GM12878 (cell line): ENCODE measurements around the gene GAB1. TPM values are rescaled to one million over a fixed set of nuclear protein-coding genes. Genes with fewer than 3 reads are reported as not detected.

Experiments
- ATAC-seq: fragments of 200-7000 bp; cut with Tn5 transposase; 3 replicates; pipeline ENCODE4 v1.9.1; 2020; ENCODE audit warnings: mild to moderate bottlenecking, moderate library complexity
- BruUV-seq: library from RNA; stranded (reverse); fragments of 400-500 nt; replicated peaks from 2 replicates; lab custom pipeline; 2021; lab: Mats Ljungman, UMichigan
- CTCF ChIA-PET: fragments of 300-600 bp; sonication (Branson Sonifier 250); formaldehyde crosslinking; extraction: SDS; loops from one replicate; lab custom pipeline; 2021; ENCODE audit warnings: inconsistent platforms; lab: Yijun Ruan, JAX
- POLR2A ChIA-PET: fragments of 350-600 bp; formaldehyde crosslinking; extraction: SDS; loops from one replicate; lab custom pipeline; 2021; ENCODE audit warnings: inconsistent platforms; lab: Charles Lee
- RAD21 ChIA-PET: fragments of 300-600 bp; sonication (Branson Sonifier 250); formaldehyde crosslinking; loops from one replicate; lab custom pipeline; 2023; ENCODE audit warnings: antibody characterized with exemption; ENCODE audit not compliant: unreplicated experiment; lab: Charles Lee
- SMC1A ChIA-PET: fragments of 300-600 bp; sonication (Branson Sonifier 250); formaldehyde crosslinking; loops from one replicate; lab custom pipeline; 2023; ENCODE audit not compliant: unreplicated experiment, uncharacterized antibody; lab: Charles Lee
- DNase-seq: peaks from one replicate; pipeline ENCODE4 v3.0.0-alpha.2; 2011; ENCODE audit warnings: low read depth, low spot score
- FAIRE-seq: peaks from 3 replicates; lab custom pipeline; 2011; peaks lifted over from hg19 to GRCh38; lab: Jason Lieb, UNC
- H2AFZ ChIP-seq: 2 replicates; pipeline ENCODE4 v1.6.0; 2011; ENCODE audit warnings: low read depth, low read length, control low read depth; ENCODE audit not compliant: control insufficient read depth
- H3K27ac ChIP-seq: 2 replicates; pipeline ENCODE4 v1.5.1; 2011; ENCODE audit warnings: control low read depth; ENCODE audit not compliant: control insufficient read depth, insufficient read depth
- H3K27me3 ChIP-seq, 2 experiments: replicated peaks in 1 of 2; 2 replicates each; pipeline versions ENCODE4 v1.6.0 to v1.6.1; 2011; ENCODE audit warnings: low read length in 1 of 2; ENCODE audit not compliant: control insufficient read depth in 2 of 2, insufficient read depth in 2 of 2
- H3K36me3 ChIP-seq, 2 experiments: 2 replicates each; pipeline ENCODE4 v1.5.1; 2011; ENCODE audit warnings: low read length in 1 of 2; ENCODE audit not compliant: control insufficient read depth in 2 of 2, insufficient read depth in 2 of 2
- H3K4me1 ChIP-seq: 2 replicates; pipeline ENCODE4 v1.6.1; 2011; ENCODE audit warnings: mild to moderate bottlenecking, low read length, moderate library complexity, mixed read lengths; ENCODE audit not compliant: control insufficient read depth, insufficient read depth
- H3K4me2 ChIP-seq: 2 replicates; pipeline ENCODE4 v1.6.0; 2011; ENCODE audit warnings: control low read depth; ENCODE audit not compliant: control insufficient read depth, insufficient read depth
- H3K4me3 ChIP-seq: fragments of 200-600 bp; sonication (generic); 2 replicates; pipeline ENCODE4 v1.5.1; 2016
- H3K79me2 ChIP-seq: 2 replicates; pipeline ENCODE4 v1.6.0; 2011; ENCODE audit warnings: low read length; ENCODE audit not compliant: control insufficient read depth, insufficient read depth
- H3K9ac ChIP-seq: 2 replicates; pipeline ENCODE4 v1.8.0; 2011; ENCODE audit warnings: low read length, control low read depth, mixed read lengths; ENCODE audit not compliant: control insufficient read depth, insufficient read depth
- H3K9me3 ChIP-seq: replicated peaks from 3 replicates; pipeline ENCODE4 v1.5.1; 2011; ENCODE audit warnings: mild to moderate bottlenecking, low read length; ENCODE audit not compliant: control insufficient read depth, insufficient read depth
- H4K20me1 ChIP-seq: 2 replicates; pipeline ENCODE4 v1.6.0; 2011; ENCODE audit not compliant: control insufficient read depth, insufficient read depth
- CHD1 ChIP-seq: IDR thresholded peaks from 2 replicates; pipeline ENCODE4 v1.6.1; 2012; ENCODE audit warnings: low read depth, low read length, improper control_type of control experiment
- ZNF274 ChIP-seq: IDR thresholded peaks from one replicate; pipeline ENCODE4 v1.8.0; 2011; ENCODE audit not compliant: insufficient read length, insufficient read depth
- WGBS: methylation state at CpG from one replicate; pipeline ENCODE4 v1.1.6; 2016; ENCODE audit warnings: low lambda C conversion rate; ENCODE audit not compliant: insufficient replicate concordance, insufficient coverage; ENCODE audit errors: missing lambda C conversion rate; 5-methylcytosine and 5-hydroxymethylcytosine counted together
- in situ Hi-C: fragments of 300-500 bp; cut with MboI; formaldehyde crosslinking; loops from 9 replicates; pipeline ENCODE4 v1.14.3; 2018; ENCODE audit warnings: mixed read lengths
- intact Hi-C: fragments of 100-400 bp; cut with micrococcal nuclease; formaldehyde crosslinking; loops from one replicate; pipeline ENCODE4 v1.14.2; 2022; ENCODE audit not compliant: unreplicated experiment
- polyA plus RNA-seq, 11 experiments: library from polyadenylated mRNA; depleted of rRNA in 4 of 11; unstranded in 6 of 11; stranded (reverse) in 5 of 11; fragments of >200 nt; fragmentation: Nextera tagmentation in 4 of 11; fragmentation: Illumina TruSeq in 1 of 11; extraction: Ambion mirVana in 4 of 11; extraction: Trizol in 1 of 11; gene quantifications; 1 replicate in 1 of 11; 2 replicates in 10 of 11; pipeline versions ENCODE4 v1.2.1 to v1.2.3, GENCODE V29; 2011 to 2016; ENCODE audit warnings: inconsistent platforms in 2 of 11, missing spikeins in 2 of 11, low read depth in 1 of 11
- total RNA-seq, 4 experiments: library from RNA; depleted of rRNA in 3 of 4; stranded (reverse); fragments of >200 nt in 3 of 4; fragmentation: Illumina TruSeq in 1 of 4; extraction: Trizol in 1 of 4; gene quantifications; 2 replicates each; pipeline versions ENCODE4 v1.2.1 to v1.2.3, GENCODE V29; 2013 to 2021
- TF ChIP-seq, protein P1 (sequence below): IDR thresholded peaks from 2 replicates; pipeline ENCODE4 v1.6.1; 2012; ENCODE audit warnings: low read depth, low read length, improper control_type of control experiment
- TF ChIP-seq, protein P2 (sequence below): fragments of 450-650 bp; IDR thresholded peaks from 2 replicates; pipeline ENCODE4 v1.6.1; 2016; ENCODE audit warnings: mild to moderate bottlenecking
- TF ChIP-seq, protein P3 (sequence below): fragments of 450-650 bp; IDR thresholded peaks from 2 replicates; pipeline ENCODE4 v1.6.1; 2017; ENCODE audit warnings: mild to moderate bottlenecking, low read depth, inconsistent platforms; ENCODE audit not compliant: poor library complexity, severe bottlenecking

Gene GAB1
- total and polyA plus RNA-seq, 10 of the 15 experiments (the other 5 are each of a cell fraction or from before 2014, with no cell fraction given): 0.37 to 5.3 (median 3.2) TPM

DNA sequence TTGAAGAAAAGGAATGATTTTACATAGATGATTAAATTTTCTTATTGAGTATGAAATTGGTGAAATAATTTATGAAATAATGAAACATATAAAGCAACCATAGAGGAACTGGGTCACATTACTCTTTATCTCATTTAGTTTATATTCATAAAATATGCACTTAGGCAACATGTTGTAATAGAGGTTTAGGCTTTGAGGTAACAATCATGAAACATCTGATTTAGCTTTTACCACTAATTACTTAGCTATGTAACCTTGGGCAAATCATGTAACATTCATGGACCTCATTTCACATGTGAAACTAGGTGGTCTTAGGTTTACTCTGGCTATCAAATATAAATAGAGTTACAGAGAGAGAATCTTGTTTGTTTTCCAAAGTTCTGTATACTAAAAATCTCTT lies 122.3 kb downstream of the GAB1 start (continued):
- TF ChIP-seq, protein P1, sequence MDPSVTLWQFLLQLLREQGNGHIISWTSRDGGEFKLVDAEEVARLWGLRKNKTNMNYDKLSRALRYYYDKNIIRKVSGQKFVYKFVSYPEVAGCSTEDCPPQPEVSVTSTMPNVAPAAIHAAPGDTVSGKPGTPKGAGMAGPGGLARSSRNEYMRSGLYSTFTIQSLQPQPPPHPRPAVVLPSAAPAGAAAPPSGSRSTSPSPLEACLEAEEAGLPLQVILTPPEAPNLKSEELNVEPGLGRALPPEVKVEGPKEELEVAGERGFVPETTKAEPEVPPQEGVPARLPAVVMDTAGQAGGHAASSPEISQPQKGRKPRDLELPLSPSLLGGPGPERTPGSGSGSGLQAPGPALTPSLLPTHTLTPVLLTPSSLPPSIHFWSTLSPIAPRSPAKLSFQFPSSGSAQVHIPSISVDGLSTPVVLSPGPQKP: no peak
- TF ChIP-seq ZNF274: no peak

DNA sequence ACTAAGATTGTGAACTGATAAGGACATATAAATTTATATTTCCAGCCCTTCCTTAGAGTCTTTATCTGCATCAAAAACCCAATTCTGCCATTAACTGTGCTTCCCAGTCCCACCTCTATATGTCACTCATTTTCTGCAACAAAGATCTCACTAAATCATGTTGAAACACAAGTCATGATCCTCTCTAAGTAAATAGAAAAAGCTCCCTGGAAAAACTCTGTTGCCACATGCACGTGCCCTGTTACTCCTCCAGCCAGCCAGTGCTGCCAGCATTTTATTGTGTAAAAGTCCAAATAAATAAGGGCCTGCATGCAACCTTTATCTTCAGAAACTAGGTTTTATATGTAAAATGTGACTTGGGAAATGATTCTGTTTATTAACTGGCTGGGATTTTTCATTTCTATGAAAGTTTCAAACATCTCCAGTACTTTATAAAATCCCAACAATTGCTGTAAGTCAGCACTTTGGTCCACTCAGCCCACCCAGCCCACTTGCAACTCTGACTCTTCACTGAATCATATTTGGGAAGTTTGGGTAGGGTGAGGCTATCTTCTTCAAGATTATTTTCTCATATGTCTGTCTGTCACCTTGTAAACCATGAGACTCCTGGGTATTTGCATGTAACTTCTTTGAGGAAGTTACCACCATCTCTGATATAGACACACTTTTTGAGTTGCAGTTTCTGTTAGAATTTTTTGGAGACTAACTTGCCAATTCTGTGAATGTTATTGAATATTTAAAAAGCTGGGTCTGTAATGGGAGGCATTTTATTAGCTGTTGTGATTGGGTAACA lies 136.9 kb downstream of the GAB1 start:
- POLR2A ChIA-PET: no interaction called here
- RAD21 ChIA-PET: interaction anchor here (1.0 to 12.1 kb wide), 5 partner anchors 55 to 142 kb away, joined by 3 to 101 read pairs (median 6); no protein-coding TSS in a partner anchor
- TF ChIP-seq CHD1: no peak
- TF ChIP-seq, protein P2, sequence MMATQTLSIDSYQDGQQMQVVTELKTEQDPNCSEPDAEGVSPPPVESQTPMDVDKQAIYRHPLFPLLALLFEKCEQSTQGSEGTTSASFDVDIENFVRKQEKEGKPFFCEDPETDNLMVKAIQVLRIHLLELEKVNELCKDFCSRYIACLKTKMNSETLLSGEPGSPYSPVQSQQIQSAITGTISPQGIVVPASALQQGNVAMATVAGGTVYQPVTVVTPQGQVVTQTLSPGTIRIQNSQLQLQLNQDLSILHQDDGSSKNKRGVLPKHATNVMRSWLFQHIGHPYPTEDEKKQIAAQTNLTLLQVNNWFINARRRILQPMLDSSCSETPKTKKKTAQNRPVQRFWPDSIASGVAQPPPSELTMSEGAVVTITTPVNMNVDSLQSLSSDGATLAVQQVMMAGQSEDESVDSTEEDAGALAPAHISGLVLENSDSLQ: peak; percentile 40; the same call in 1 of the 2 replicates
- TF ChIP-seq, protein P3, sequence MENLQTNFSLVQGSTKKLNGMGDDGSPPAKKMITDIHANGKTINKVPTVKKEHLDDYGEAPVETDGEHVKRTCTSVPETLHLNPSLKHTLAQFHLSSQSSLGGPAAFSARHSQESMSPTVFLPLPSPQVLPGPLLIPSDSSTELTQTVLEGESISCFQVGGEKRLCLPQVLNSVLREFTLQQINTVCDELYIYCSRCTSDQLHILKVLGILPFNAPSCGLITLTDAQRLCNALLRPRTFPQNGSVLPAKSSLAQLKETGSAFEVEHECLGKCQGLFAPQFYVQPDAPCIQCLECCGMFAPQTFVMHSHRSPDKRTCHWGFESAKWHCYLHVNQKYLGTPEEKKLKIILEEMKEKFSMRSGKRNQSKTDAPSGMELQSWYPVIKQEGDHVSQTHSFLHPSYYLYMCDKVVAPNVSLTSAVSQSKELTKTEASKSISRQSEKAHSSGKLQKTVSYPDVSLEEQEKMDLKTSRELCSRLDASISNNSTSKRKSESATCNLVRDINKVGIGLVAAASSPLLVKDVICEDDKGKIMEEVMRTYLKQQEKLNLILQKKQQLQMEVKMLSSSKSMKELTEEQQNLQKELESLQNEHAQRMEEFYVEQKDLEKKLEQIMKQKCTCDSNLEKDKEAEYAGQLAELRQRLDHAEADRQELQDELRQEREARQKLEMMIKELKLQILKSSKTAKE: peak; percentile 77
- Histone ChIP-seq H3K4me2 (no peak overlapping the region), H3K4me3 (no peak overlapping the region), H3K27ac (no peak overlapping the region), H3K9ac (no peak overlapping the region), H3K79me2 (no peaks in the 10 kb centered on the region), H3K27me3 (no peaks in the 10 kb centered on the region; a peak in 1 of 4 replicates), H3K4me1 (no peaks in the 10 kb centered on the region), H3K9me3 (no peaks in the 10 kb centered on the region), H3K36me3 (no peaks in the 10 kb centered on the region), H4K20me1 (no peaks in the 10 kb centered on the region), H2AFZ (no peak overlapping the region)
- FAIRE-seq: no peak
- 33% methylated on average over 1 of the region's 1 CpG for WGBS
- in situ Hi-C loops (no loop called here), intact Hi-C loops (no loop called here)
- no peak for DNase-seq
- SMC1A ChIA-PET: interaction anchor here (0.6 to 12.8 kb wide), 10 partner anchors 8 to 337 kb away, joined by 3 to 116 read pairs (median 4); no protein-coding TSS in a partner anchor
- ATAC-seq: peak; percentile 71
- CTCF ChIA-PET: interaction anchor here (1.5 to 5.0 kb wide), 3 partner anchors 54 to 98 kb away, joined by 3 to 32 read pairs (median 4); no protein-coding TSS in a partner anchor
- no TSS peak for BruUV-seq
